H9 (cell line): Measurements from ENCODE around the gene RASSF3. TPM values are rescaled to one million over a fixed set of nuclear protein-coding genes. Genes with fewer than 3 reads are reported as not detected.

ENCODE experiments used
- DNase-seq: peaks from one replicate; pipeline ENCODE4 v3.0.0-alpha.2; 2017
- H2AFZ ChIP-seq: one replicate; pipeline ENCODE4 v1.6.1; 2013; ENCODE audit warnings: mild to moderate bottlenecking, low read length, control low read depth, moderate library complexity
- H2AK5ac ChIP-seq: 2 replicates; pipeline ENCODE4 v1.6.1; 2013; ENCODE audit warnings: low read length, control low read depth, mixed read lengths; ENCODE audit not compliant: insufficient read length
- H2BK120ac ChIP-seq: one replicate; pipeline ENCODE4 v1.6.1; 2013; ENCODE audit warnings: low read depth, mild to moderate bottlenecking, low read length, control low read depth, inconsistent platforms; ENCODE audit not compliant: poor library complexity, severe bottlenecking
- H2BK12ac ChIP-seq: 2 replicates; pipeline ENCODE4 v1.6.1; 2013; ENCODE audit warnings: low read length, control low read depth, mixed read lengths, low read depth; ENCODE audit not compliant: insufficient read length
- H2BK15ac ChIP-seq: 2 replicates; pipeline ENCODE4 v1.6.1; 2013; ENCODE audit warnings: low read depth, low read length, control low read depth
- H2BK20ac ChIP-seq: one replicate; pipeline ENCODE4 v1.6.1; 2013; ENCODE audit warnings: low read depth, mild to moderate bottlenecking, low read length, control low read depth, inconsistent platforms; ENCODE audit not compliant: poor library complexity, severe bottlenecking
- H2BK5ac ChIP-seq: 2 replicates; pipeline ENCODE4 v1.6.1; 2013; ENCODE audit warnings: low read length, control low read depth, mixed read lengths; ENCODE audit not compliant: insufficient read length
- H3K14ac ChIP-seq: 2 replicates; pipeline ENCODE4 v1.6.1; 2013; ENCODE audit warnings: low read length, control low read depth; ENCODE audit not compliant: insufficient read depth
- H3K18ac ChIP-seq: 2 replicates; pipeline ENCODE4 v1.6.1; 2013; ENCODE audit warnings: low read depth, mild to moderate bottlenecking, mixed read lengths, low read length, control low read depth; ENCODE audit not compliant: insufficient read length
- H3K23ac ChIP-seq: 2 replicates; pipeline ENCODE4 v1.6.1; 2013; ENCODE audit warnings: low read length, control low read depth, mixed read lengths, low read depth; ENCODE audit not compliant: insufficient read length
- H3K23me2 ChIP-seq: 2 replicates; pipeline ENCODE4 v1.6.1; 2013; ENCODE audit warnings: low read depth, mild to moderate bottlenecking, mixed read lengths, low read length, control low read depth; ENCODE audit not compliant: insufficient read length, poor library complexity, severe bottlenecking
- H3K27ac ChIP-seq: 2 replicates; pipeline ENCODE4 v1.5.1; 2013; ENCODE audit warnings: low read length, control low read depth, mixed read lengths, low read depth; ENCODE audit not compliant: insufficient read length
- H3K27me3 ChIP-seq: 2 replicates; pipeline ENCODE4 v1.6.1; 2013; ENCODE audit warnings: low read length, control low read depth, inconsistent platforms; ENCODE audit not compliant: insufficient read depth
- H3K4ac ChIP-seq: 2 replicates; pipeline ENCODE4 v1.6.1; 2013; ENCODE audit warnings: low read depth, mild to moderate bottlenecking, control low read depth, inconsistent platforms, low read length, moderate library complexity
- H3K4me1 ChIP-seq: 2 replicates; pipeline ENCODE4 v1.6.1; 2013; ENCODE audit warnings: low read length, control low read depth, inconsistent platforms; ENCODE audit not compliant: insufficient read depth
- H3K4me2 ChIP-seq: 2 replicates; pipeline ENCODE4 v1.6.1; 2013; ENCODE audit warnings: low read length, control low read depth, mixed read lengths; ENCODE audit not compliant: insufficient read length, insufficient read depth
- H3K56ac ChIP-seq: 2 replicates; pipeline ENCODE4 v1.6.1; 2013; ENCODE audit warnings: low read depth, mild to moderate bottlenecking, mixed read lengths, low read length, control low read depth; ENCODE audit not compliant: insufficient read length
- H3K79me1 ChIP-seq: 2 replicates; pipeline ENCODE4 v1.6.1; 2013; ENCODE audit warnings: low read depth, mild to moderate bottlenecking, moderate library complexity, low read length, control low read depth, inconsistent platforms; ENCODE audit not compliant: insufficient read depth, poor library complexity, severe bottlenecking
- H3K79me2 ChIP-seq: 2 replicates; pipeline ENCODE4 v1.6.1; 2013; ENCODE audit warnings: low read length, control low read depth, inconsistent platforms; ENCODE audit not compliant: insufficient read depth
- H3K9ac ChIP-seq: 2 replicates; pipeline ENCODE4 v1.6.1; 2013; ENCODE audit warnings: low read length, control low read depth, mixed read lengths; ENCODE audit not compliant: insufficient read length; ENCODE audit errors: extremely low read depth
- H3K9me3 ChIP-seq: one replicate; pipeline ENCODE4 v1.6.1; 2013; ENCODE audit warnings: low read depth, low read length, inconsistent platforms; ENCODE audit not compliant: control insufficient read depth
- H3T11ph ChIP-seq: one replicate; pipeline ENCODE4 v1.6.1; 2013; ENCODE audit warnings: mild to moderate bottlenecking, low read length, control low read depth, inconsistent platforms
- H4K20me1 ChIP-seq: one replicate; pipeline ENCODE4 v1.6.1; 2013; ENCODE audit not compliant: control insufficient read depth, insufficient read length, insufficient read depth
- H4K5ac ChIP-seq: 2 replicates; pipeline ENCODE4 v1.6.1; 2013; ENCODE audit warnings: low read depth, mild to moderate bottlenecking, mixed read lengths, low read length, control low read depth; ENCODE audit not compliant: insufficient read length
- H4K8ac ChIP-seq: replicated peaks from 2 replicates; pipeline ENCODE4 v1.6.1; 2013; ENCODE audit warnings: low read length, control low read depth, mixed read lengths, low read depth; ENCODE audit not compliant: insufficient read length
- H4K91ac ChIP-seq: 2 replicates; pipeline ENCODE4 v1.6.1; 2013; ENCODE audit warnings: low read depth, mild to moderate bottlenecking, moderate library complexity, mixed read lengths, low read length, control low read depth; ENCODE audit not compliant: insufficient read length
- H3K27ac Mint-ChIP-seq, 3 experiments: 2 replicates in 2 of 3; 3 replicates in 1 of 3; pipeline ENCODE4 v1.8.0; 2020 to 2021; ENCODE audit warnings: mixed read lengths in 3 of 3, mild to moderate bottlenecking in 1 of 3, moderate library complexity in 1 of 3
- H3K27me3 Mint-ChIP-seq: 2 replicates; pipeline ENCODE4 v1.8.0; 2021; ENCODE audit warnings: low read depth, mild to moderate bottlenecking, moderate library complexity, mixed read lengths
- H3K36me3 Mint-ChIP-seq, 3 experiments: 2 replicates in 2 of 3; 3 replicates in 1 of 3; pipeline ENCODE4 v1.8.0; 2020 to 2021; ENCODE audit warnings: low read depth in 3 of 3, mixed read lengths in 3 of 3; ENCODE audit not compliant: insufficient read depth in 1 of 3
- H3K4me1 Mint-ChIP-seq, 2 experiments: 2 replicates each; pipeline ENCODE4 v1.8.0; 2020; ENCODE audit warnings: mixed read lengths in 2 of 2
- H3K4me3 Mint-ChIP-seq, 2 experiments: 2 replicates in 1 of 2; 3 replicates in 1 of 2; pipeline ENCODE4 v1.8.0; 2020 to 2021; ENCODE audit warnings: mild to moderate bottlenecking in 2 of 2, mixed read lengths in 2 of 2, moderate library complexity in 1 of 2
- H3K9me3 Mint-ChIP-seq, 2 experiments: 2 replicates in 1 of 2; 3 replicates in 1 of 2; pipeline ENCODE4 v1.8.0; 2020; ENCODE audit warnings: mild to moderate bottlenecking in 2 of 2, mixed read lengths in 2 of 2, moderate library complexity in 1 of 2
- CTCF ChIP-seq: fragments of 200-600 bp; sonication (generic); conservative IDR thresholded peaks from 3 replicates; pipeline ENCODE4 v1.8.0; 2021; ENCODE audit warnings: antibody characterized with exemption, mild to moderate bottlenecking
- WGBS: extraction: QIAGEN DNeasy Blood & Tissue Kit; methylation state at CpG from one replicate; pipeline ENCODE4 v1.1.7; 2013; ENCODE audit warnings: missing lambda C conversion rate, low lambda C conversion rate, mixed read lengths; ENCODE audit not compliant: insufficient read length; ENCODE audit errors: extremely low coverage; 5-methylcytosine and 5-hydroxymethylcytosine counted together
- total RNA-seq: library from RNA; stranded (reverse); gene quantifications from 2 replicates; pipeline ENCODE4 v1.2.1, GENCODE V29; 2021

RASSF3 gene
- total RNA-seq, 1 experiment from 2014 or later: 45.1 TPM

GRCh38 chr12:64743206-64743605 is 132.9 kb downstream of the RASSF3 start:
- Histone ChIP-seq H3K4ac (no peak overlapping the region), H3K18ac (no peak overlapping the region), H4K5ac (no peak overlapping the region), H3K56ac (no peak overlapping the region), H2BK120ac (no peak overlapping the region), H3K4me2 (no peak overlapping the region), H3K23me2 (no peaks in the 10 kb centered on the region), H3K79me2 (no peaks in the 10 kb centered on the region), H3K79me1 (no peaks in the 10 kb centered on the region), H3K9me3 (no peaks in the 10 kb centered on the region), H4K8ac (no peak overlapping the region), H3K27ac (no peak overlapping the region), H3K14ac (no peak overlapping the region), H2BK5ac (no peak overlapping the region), H3K23ac (no peak overlapping the region), H3K27me3 (no peaks in the 10 kb centered on the region), H2AFZ (no peak overlapping the region), H2BK15ac (no peak overlapping the region), H3T11ph (no peak overlapping the region), H2BK20ac (no peak overlapping the region), H4K20me1 (no peaks in the 10 kb centered on the region), H4K91ac (no peak overlapping the region), H2BK12ac (no peak overlapping the region), H3K9ac (no peak overlapping the region), H3K4me1 (no peaks in the 10 kb centered on the region), H2AK5ac (no peak overlapping the region)
- no peak for TF ChIP-seq CTCF
- DNase-seq: no peak
- Mint-ChIP-seq H3K4me1 (no peaks in the 10 kb centered on the region), H3K27me3 (no peaks in the 10 kb centered on the region), H3K9me3 (no peaks in the 10 kb centered on the region), H3K27ac (no peak overlapping the region), H3K4me3 (no peak overlapping the region), H3K36me3 (peaks cover 18 to 80% (median 64%) of the 10 kb centered on the region in 3 experiments; a peak in 6 of 7 replicates)
- no CpG with 5 or more reads among the region's 3 CpGs for WGBS
